Measurements from ENCODE around the gene PSMD6. TPM values are rescaled to one million over a fixed set of nuclear protein-coding genes. Genes with fewer than 3 reads are reported as not detected.

Gene PSMD6
- total and polyA plus RNA-seq, 8 donors: 15.8 to 98.5 (median 55.5) TPM

DNA sequence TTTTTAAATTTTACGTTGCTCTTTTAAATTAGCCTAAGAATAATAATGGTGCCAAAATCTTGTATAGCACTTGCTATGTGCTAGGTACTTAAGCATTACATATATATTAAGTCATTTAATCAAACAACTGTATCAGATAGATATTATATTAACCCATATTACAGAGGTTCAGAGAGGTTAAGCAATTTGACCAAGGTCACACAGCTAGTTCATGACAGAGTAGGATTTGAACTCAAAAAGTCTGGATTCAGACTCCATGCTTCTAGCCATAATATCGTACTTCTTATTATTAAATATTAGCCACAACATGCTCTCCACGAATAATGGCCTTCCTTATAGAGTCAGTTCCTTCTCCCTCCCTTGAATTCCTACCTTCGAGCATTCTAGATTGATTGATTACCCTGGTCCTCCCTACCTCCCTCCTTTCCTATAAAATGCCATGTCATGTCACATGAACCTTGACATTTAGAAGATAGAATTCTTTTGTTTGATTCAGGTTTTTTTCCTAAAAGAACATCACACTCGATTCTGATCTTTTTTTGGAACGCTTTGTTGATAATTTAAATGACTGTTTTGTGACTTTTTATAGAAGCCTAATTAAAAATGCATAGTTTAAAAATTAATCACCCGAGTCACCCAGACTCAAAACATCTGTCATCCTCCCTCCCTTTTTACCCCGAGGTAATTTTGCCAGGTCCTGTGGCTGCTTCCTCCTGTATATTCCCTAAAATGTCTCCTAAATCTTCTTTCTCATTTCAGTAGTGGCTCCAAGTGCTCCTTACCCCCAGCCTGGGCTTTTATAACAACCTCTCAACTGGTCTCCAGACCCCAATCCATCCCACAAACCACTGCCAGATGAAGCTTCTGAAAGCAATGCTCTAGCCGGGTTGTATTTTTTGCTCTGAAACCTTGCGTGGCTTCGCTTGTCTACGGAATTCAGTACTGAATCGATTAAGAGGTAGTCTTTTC is 8.5 kb upstream of the PSMD6 start:
- intact Hi-C loops (cut with DNase I; ENCODE audit: low total_unique reads): loop anchor here (5.0 kb wide), 2 partner anchors 365 to 450 kb away; no protein-coding TSS in a partner anchor
- H3K27me3 ChIP-seq: peaks cover 0 to 25% (median 3%) of the 10 kb centered on the region in 3 donors
- H3K27ac ChIP-seq: no peak overlapping the region
- peaks cover 0 to 14% (median 8%) of the 10 kb centered on the region in 4 donors for H3K4me1 ChIP-seq
- TF ChIP-seq, protein P1, sequence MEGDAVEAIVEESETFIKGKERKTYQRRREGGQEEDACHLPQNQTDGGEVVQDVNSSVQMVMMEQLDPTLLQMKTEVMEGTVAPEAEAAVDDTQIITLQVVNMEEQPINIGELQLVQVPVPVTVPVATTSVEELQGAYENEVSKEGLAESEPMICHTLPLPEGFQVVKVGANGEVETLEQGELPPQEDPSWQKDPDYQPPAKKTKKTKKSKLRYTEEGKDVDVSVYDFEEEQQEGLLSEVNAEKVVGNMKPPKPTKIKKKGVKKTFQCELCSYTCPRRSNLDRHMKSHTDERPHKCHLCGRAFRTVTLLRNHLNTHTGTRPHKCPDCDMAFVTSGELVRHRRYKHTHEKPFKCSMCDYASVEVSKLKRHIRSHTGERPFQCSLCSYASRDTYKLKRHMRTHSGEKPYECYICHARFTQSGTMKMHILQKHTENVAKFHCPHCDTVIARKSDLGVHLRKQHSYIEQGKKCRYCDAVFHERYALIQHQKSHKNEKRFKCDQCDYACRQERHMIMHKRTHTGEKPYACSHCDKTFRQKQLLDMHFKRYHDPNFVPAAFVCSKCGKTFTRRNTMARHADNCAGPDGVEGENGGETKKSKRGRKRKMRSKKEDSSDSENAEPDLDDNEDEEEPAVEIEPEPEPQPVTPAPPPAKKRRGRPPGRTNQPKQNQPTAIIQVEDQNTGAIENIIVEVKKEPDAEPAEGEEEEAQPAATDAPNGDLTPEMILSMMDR (IDR thresholded peaks at IDR 0.05): no peak
- TF ChIP-seq EP300 (IDR thresholded peaks at IDR 0.05): no peak
- no peak for TF ChIP-seq POLR2A (IDR thresholded peaks at IDR 0.05)
- no peak for TF ChIP-seq POLR2AphosphoS5 (IDR thresholded peaks at IDR 0.05)
- 68 to 81% (median 76%) methylated on average over 13 of the region's 13 CpGs for WGBS, 5 donors
- DNase-seq: no peak
- H3K4me3 ChIP-seq: no peak overlapping the region
- no peaks in the 10 kb centered on the region for H3K36me3 ChIP-seq
- H3K9me3 ChIP-seq: no peaks in the 10 kb centered on the region

DNA sequence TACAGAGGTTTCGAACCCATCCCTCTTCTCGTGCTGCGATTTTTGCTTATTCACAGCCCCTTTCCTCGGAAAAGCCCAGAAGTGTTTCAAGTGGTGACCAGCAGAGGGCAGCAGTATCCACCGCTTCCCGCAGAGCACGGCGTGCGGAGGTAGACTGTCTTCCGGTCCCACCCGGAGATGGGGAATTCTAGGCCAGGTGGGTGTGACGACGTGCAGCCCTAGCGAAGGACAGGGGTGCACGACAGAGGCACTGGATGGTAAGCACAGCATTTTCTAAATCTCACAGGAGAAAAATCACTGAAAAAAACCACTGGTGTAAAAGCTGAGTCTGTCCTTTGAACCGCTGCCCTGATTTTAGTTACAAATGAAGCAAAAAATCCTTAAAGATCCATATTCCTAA is 7.4 kb upstream of the PSMD6 start:
- no peaks in the 10 kb centered on the region for H3K9me3 ChIP-seq
- intact Hi-C loops (cut with DNase I; ENCODE audit: low total_unique reads): loop anchor here (5.0 kb wide), 2 partner anchors 367 to 452 kb away; no protein-coding TSS in a partner anchor
- no peaks in the 10 kb centered on the region for H3K36me3 ChIP-seq
- TF ChIP-seq POLR2AphosphoS5 (IDR thresholded peaks at IDR 0.05) (peak in 2 of 3 donors; percentile 5 to 62), POLR2A (IDR thresholded peaks at IDR 0.05) (no peak), EP300 (IDR thresholded peaks at IDR 0.05) (no peak)
- TF ChIP-seq, protein P1 (IDR thresholded peaks at IDR 0.05): peak in 6 of 7 experiments; percentile 30 to 90 (median 87)
- H3K27ac ChIP-seq: no peak overlapping the region
- peaks cover 0 to 25% (median 3%) of the 10 kb centered on the region in 3 donors for H3K27me3 ChIP-seq
- H3K4me3 ChIP-seq: peak overlapping the region; percentile 18 to 37 (median 28)
- peaks cover 0 to 14% (median 8%) of the 10 kb centered on the region in 4 donors for H3K4me1 ChIP-seq
- peak; percentile 77 to 92 for DNase-seq
- WGBS, 5 donors: 3 to 4% (median 4%) methylated on average over 15 to 16 of the region's 16 CpGs

DNA sequence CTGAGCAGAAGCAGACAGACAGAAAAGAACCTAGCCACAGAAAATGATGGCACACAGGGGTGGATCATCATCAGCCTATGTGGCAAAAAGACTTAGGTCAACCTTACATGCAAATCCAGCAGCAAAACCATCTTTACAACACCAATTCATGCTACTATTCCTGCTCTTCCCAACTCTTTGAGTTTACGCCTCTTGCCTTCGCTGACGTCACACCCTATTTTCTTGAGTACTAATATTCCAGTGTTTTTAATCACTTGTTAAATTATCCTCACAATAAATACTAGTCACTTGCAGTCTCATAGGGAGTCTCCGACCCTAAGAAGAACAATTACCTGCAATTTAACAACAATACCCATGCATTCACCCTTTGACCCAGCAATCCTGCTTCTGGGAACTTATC is 6.0 kb upstream of the PSMD6 start:
- Histone ChIP-seq H3K4me3 (no peak overlapping the region), H3K27ac (no peak overlapping the region), H3K9me3 (no peaks in the 10 kb centered on the region), H3K27me3 (peaks cover 0 to 25% (median 3%) of the 10 kb centered on the region in 3 donors), H3K36me3 (no peaks in the 10 kb centered on the region), H3K4me1 (peaks cover 0 to 14% (median 8%) of the 10 kb centered on the region in 4 donors)
- WGBS, 5 donors: 84 to 90% (median 88%) methylated on average over 4 of the region's 4 CpGs
- no peak for DNase-seq
- TF ChIP-seq, protein P1 (IDR thresholded peaks at IDR 0.05): no peak
- TF ChIP-seq EP300 (IDR thresholded peaks at IDR 0.05) (no peak), POLR2A (IDR thresholded peaks at IDR 0.05) (no peak), POLR2AphosphoS5 (IDR thresholded peaks at IDR 0.05) (no peak)
- intact Hi-C loops (cut with DNase I; ENCODE audit: low total_unique reads): no loop called here

DNA sequence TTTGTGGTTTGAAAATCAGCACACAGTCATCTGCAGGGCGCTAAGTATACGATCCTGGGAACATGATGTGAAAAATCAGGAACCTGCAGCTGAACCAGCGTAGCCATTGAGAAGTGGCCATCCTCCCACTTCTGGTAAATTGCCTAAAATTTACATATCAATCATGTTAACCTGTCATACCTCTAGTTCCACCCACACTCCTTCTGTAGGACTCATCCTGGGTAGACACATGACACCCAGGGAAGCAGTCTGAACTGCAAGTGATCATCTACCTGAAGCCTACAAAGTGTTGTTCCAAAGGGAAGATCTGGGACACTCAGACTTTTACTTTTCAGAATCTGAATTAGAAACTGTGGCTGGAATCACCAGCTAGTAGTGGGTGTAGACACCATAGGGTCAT is 5.5 kb upstream of the PSMD6 start:
- 44 to 59% (median 47%) methylated on average over 3 of the region's 3 CpGs for WGBS, 5 donors
- Histone ChIP-seq H3K9me3 (no peaks in the 10 kb centered on the region), H3K4me3 (no peak overlapping the region), H3K36me3 (no peaks in the 10 kb centered on the region), H3K27ac (no peak overlapping the region), H3K27me3 (peaks cover 0 to 25% (median 3%) of the 10 kb centered on the region in 3 donors), H3K4me1 (peaks cover 0 to 17% (median 10%) of the 10 kb centered on the region in 4 donors)
- TF ChIP-seq, protein P1 (IDR thresholded peaks at IDR 0.05): no peak
- TF ChIP-seq POLR2AphosphoS5 (IDR thresholded peaks at IDR 0.05) (no peak), EP300 (IDR thresholded peaks at IDR 0.05) (no peak), POLR2A (IDR thresholded peaks at IDR 0.05) (no peak)
- DNase-seq: no peak
- intact Hi-C loops (cut with DNase I; ENCODE audit: low total_unique reads): no loop called here
